HG02678 (cell line): ENCODE data around the gene IGHMBP2.

Source experiments
- ATAC-seq: cut with Tn5 transposase; IDR thresholded peaks from one replicate; pipeline ENCODE4 v1.9.1; 2021; ENCODE audit warnings: mild to moderate bottlenecking, moderate library complexity; ENCODE audit not compliant: unreplicated experiment

The IGHMBP2 gene

GRCh38 chr11:68978931-68979594, 75.4 kb downstream of the IGHMBP2 start:
- ATAC-seq, result no peak

GRCh38 chr11:68979931-68980775, 76.5 kb downstream of the IGHMBP2 start:
- ATAC-seq, result no peak

GRCh38 chr11:68980776-68981065, 77.0 kb downstream of the IGHMBP2 start, which contains the start of gene MRGPRD:
MRGPRD (minus strand) TSS chr11:68980986; CDS start chr11:68980986, 0 bp downstream.
- ATAC-seq, result no peak

- ATAC-seq, result no peak
Measured at GRCh38 chr11:68982134-68982533, 78.4 kb downstream of the IGHMBP2 start.

- ATAC-seq, result no peak
Measured at GRCh38 chr11:68983801-68984200, 80.1 kb downstream of the IGHMBP2 start.

GRCh38 chr11:68987211-68987610, 83.5 kb downstream of the IGHMBP2 start:
- no peak for ATAC-seq

GRCh38 chr11:68988491-68988890, 84.8 kb downstream of the IGHMBP2 start:
- no peak for ATAC-seq
